ENCODE results near the gene DENND6B. TPM values are rescaled to one million over a fixed set of nuclear protein-coding genes. Genes with fewer than 3 reads are reported as not detected.

The DENND6B gene
- total RNA-seq, 2 donors from 2014 or later = 0.85 to 1.0 TPM

DNA sequence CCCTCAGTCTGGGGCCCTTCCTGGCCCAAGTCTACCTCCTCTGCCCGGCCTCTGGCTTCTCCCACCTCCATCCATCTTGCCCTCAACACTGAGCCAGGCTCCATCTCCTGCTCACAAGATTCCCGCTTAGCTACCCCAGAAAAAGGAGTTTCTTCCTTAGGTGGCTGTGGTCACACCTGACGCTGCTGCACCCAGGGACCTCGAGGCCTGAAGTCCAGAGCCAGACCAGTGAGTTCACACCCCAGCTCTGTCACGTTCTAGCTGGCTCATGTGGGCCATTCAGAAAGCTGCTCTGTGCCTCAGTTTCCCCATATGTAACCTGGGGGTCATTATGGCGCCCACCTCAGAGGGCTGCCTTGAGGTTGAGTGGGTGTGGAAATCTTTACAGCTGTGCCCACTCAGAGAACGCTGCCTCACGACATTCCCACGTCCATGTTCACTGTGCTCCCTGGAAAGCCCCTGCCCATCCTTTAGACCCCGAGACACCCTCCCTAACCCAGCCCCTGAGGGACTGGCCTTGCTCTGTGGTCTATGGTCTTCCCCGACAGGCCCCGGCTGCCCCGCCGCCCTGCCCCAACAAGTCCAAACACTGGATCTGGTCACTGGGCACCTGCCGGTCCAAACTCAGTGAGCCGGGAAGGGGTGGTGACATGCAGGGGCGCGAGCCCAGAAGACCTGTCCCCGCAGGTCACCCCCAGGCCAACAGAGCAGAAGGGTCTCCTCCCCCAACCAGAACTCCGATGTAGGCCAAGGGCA is 29.1 kb downstream of the DENND6B start:
- DNase-seq (ENCODE audit: low spot score) = no peak
- Histone ChIP-seq H3K27ac (peak overlapping the region; percentile 91 to 93), H3K9me3 (no peaks in the 10 kb centered on the region), H3K36me3 (no peaks in the 10 kb centered on the region), H3K4me1 (peaks cover 0 to 95% of the 10 kb centered on the region in 2 donors), H3K4me3 (no peak overlapping the region), H3K27me3 (no peaks in the 10 kb centered on the region)
- TF ChIP-seq, protein P1, sequence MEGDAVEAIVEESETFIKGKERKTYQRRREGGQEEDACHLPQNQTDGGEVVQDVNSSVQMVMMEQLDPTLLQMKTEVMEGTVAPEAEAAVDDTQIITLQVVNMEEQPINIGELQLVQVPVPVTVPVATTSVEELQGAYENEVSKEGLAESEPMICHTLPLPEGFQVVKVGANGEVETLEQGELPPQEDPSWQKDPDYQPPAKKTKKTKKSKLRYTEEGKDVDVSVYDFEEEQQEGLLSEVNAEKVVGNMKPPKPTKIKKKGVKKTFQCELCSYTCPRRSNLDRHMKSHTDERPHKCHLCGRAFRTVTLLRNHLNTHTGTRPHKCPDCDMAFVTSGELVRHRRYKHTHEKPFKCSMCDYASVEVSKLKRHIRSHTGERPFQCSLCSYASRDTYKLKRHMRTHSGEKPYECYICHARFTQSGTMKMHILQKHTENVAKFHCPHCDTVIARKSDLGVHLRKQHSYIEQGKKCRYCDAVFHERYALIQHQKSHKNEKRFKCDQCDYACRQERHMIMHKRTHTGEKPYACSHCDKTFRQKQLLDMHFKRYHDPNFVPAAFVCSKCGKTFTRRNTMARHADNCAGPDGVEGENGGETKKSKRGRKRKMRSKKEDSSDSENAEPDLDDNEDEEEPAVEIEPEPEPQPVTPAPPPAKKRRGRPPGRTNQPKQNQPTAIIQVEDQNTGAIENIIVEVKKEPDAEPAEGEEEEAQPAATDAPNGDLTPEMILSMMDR (IDR thresholded peaks at IDR 0.05) = no peak

DNA sequence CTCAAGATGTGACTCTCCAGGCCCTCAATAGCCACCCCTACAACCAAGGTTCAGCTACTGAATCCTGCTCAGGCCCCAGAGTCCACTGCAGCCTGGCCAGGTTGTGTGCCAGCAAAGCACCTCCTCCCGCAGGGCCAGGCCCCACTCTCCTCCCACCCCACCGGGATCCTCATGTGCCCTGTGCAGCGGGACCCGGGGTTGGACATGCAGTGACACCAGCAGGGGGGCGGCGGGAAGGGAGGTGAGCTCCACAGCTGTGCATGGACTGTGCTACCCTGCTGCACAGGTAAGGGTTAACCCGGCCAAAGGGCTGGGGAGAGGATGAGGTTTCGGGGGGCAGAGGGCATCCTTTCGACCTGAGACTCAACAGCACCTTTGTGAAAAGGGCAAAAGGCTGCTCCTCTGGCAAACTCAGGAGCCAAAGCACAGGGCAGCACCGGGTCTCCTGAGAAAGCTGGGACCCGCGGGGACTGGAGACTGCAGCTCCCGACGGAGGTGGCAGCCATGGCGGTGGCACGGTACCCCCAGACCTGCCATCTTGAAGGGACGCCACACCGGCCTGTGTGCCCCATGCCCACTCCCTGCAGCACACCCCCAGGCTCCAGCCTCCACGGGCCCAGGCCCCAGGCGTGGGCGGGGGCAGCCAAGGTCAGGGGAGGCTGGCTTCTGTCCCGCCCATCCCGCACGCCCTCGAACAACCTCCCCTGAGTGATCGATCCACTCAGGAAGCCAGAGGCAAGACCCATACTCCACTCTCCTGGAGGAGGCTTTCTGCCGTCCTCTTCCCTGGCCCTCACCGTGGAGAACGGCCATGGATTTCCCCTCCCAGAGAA is 29.9 kb downstream of the DENND6B start:
- TF ChIP-seq, protein P1 (IDR thresholded peaks at IDR 0.05) = no peak
- DNase-seq (ENCODE audit: low spot score) = no peak
- Histone ChIP-seq H3K27ac (peak overlapping the region; percentile 91 to 93), H3K36me3 (no peaks in the 10 kb centered on the region), H3K9me3 (no peaks in the 10 kb centered on the region), H3K4me1 (peaks cover 0 to 92% of the 10 kb centered on the region in 2 donors), H3K4me3 (no peak overlapping the region), H3K27me3 (no peaks in the 10 kb centered on the region)

DNA sequence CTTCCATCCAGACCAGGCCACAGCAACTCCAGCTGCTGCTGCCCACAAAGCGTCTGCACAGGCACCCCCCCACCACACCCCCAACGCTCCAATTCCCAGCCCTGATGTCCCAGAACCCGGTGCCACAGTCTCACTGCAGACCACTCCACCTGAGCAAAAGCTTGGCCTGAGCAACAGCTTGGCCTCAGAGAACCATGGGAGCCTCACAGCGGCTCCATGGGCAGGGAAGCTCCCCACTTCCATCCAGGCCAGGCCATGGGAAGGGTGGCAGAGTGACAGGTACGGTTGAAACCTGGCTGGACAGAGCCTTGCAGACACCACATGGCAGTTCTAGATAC is 32.5 kb downstream of the DENND6B start:
- Histone ChIP-seq H3K36me3 (peaks cover 11% of the 10 kb centered on the region), H3K4me1 (peaks cover 0 to 66% of the 10 kb centered on the region in 2 donors), H3K9me3 (no peaks in the 10 kb centered on the region), H3K27me3 (no peaks in the 10 kb centered on the region), H3K27ac (peak overlapping the region; percentile 80 to 92), H3K4me3 (peak overlapping the region in 1 of 2 donors; percentile 40)
- TF ChIP-seq, protein P1 (IDR thresholded peaks at IDR 0.05) = no peak
- DNase-seq (ENCODE audit: low spot score) = no peak

DNA sequence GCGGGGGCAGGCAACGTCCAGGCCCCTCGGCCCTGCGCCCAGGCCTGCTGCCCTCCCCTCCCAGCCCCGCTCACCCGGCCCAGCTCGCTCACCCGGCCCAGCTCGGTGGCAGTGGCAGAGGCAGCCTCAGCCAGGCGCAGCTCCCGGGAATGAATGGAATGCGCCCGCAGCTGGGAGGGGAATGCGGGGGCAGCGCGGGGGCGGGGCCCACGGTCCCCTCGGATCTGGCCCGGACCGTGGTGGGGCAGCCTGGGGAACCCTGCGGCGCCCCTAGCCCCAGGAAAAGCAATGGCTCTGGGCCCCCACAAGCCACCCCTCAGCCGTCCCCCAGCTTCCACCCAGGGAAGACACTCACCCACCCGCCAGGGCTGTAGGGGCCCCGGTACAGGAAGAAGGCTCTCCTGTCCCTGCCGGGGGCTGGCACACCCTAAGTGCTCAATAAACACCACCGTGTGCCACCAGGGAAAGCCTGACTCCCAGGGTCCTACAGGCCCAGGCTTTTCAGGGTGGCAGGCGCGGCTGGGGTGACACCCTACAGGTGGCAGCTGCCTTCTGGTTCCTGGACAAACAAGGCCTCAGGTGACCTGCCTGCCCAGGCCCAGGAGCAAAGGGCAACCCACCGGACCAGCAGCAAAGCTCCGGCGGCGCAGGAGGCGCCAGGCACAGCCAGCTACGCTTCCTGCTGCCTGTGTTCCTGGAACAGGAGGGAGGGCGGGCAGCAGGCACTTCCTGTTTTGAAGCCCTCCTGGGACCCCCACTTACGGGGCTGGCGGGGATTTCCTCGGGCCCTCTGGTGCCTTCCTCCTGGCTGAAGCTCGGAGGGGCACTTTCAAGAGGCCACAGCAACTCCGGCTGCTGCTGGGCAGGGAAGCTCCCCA is 33.1 kb downstream of the DENND6B start:
- peaks cover 17% of the 10 kb centered on the region for H3K36me3 ChIP-seq
- TF ChIP-seq, protein P1 (IDR thresholded peaks at IDR 0.05) = no peak
- H3K27me3 ChIP-seq = no peaks in the 10 kb centered on the region
- DNase-seq (ENCODE audit: low spot score) = no peak
- H3K9me3 ChIP-seq = no peaks in the 10 kb centered on the region
- peaks cover 0 to 60% of the 10 kb centered on the region in 2 donors for H3K4me1 ChIP-seq
- peak overlapping the region; percentile 80 to 92 for H3K27ac ChIP-seq
- peak overlapping the region; percentile 11 to 40 for H3K4me3 ChIP-seq

DNA sequence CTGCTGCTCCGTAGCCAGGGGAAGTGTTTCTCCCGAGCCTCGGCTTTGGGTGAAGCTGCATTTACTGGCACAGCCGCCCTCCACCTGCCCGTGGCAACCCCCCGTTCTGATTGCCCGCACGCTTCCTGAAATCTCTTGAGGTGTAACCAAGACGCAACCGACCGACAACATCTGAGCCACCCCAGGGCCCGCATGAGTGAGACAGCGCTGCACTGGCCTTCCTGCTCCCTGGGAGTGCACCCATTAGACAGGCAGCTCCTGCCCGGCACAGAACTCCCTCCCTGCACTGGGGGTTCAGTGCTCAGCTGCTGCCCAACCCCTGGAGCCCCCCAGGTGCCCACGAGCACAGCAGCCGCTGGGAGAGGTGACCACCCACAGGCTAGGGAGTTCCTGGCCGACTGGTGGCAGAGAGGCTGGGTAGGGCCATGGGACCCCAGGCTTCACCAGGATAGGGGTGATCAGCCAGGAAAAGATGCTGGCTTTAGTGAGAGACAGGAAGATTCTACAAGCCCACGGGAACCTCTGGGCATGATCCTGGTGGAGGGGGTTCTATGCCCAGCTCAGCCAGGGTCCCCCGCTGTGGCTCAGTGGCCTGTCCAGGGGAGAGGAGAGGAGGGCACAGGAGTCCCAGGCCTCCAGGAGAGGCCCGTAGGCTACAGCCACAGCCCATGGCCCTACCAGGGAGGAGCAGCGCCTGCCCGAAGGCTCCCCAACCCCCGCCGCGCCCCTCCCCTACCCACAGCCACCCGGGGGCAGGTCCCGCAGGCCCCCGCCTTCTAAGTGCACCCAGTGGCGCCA is 34.0 kb downstream of the DENND6B start:
- no peak for DNase-seq (ENCODE audit: low spot score)
- Histone ChIP-seq H3K27me3 (no peaks in the 10 kb centered on the region), H3K9me3 (no peaks in the 10 kb centered on the region), H3K36me3 (peaks cover 25% of the 10 kb centered on the region), H3K4me3 (peak overlapping the region in 1 of 2 donors; percentile 40), H3K27ac (peak overlapping the region; percentile 80 to 92), H3K4me1 (peaks cover 0 to 51% of the 10 kb centered on the region in 2 donors)
- TF ChIP-seq, protein P1 (IDR thresholded peaks at IDR 0.05) = no peak

All from right atrium auricular region (tissue), 2 donors.